Measurements from ENCODE around the gene FGFR1OP2. TPM values are rescaled to one million over a fixed set of nuclear protein-coding genes. Genes with fewer than 3 reads are reported as not detected.

Gene FGFR1OP2
- total RNA-seq: 10 to 100 TPM; 42.2 to 71.3 TPM
- 48.0 TPM for polyA plus RNA-seq (2013, experiment 1 of 2)
- 43.0 TPM for polyA plus RNA-seq (2013, experiment 2 of 2)
- long read RNA-seq, experiment 1, partial matches to known transcripts: 3 of 8 reads
- long read RNA-seq, experiment 1, other reads (novel, unspliced or antisense): 0 of 8 reads
- long read RNA-seq, experiment 2, transcript FGFR1OP2-204 (2 exons, 2,945 nt): minor isoform, 5 of 44 reads
- long read RNA-seq, experiment 2, transcript FGFR1OP2-202 (6 exons, 2,790 nt): major isoform, 25 of 44 reads
- long read RNA-seq, experiment 2, transcript FGFR1OP2-201 (7 exons, 2,924 nt): minor isoform, 11 of 44 reads
- long read RNA-seq, experiment 2, partial matches to known transcripts: 1 of 44 reads
- long read RNA-seq, experiment 2, other reads (novel, unspliced or antisense): 2 of 44 reads
- long read RNA-seq, experiment 3, transcript FGFR1OP2-202 (6 exons, 2,790 nt): major isoform, 116 of 234 reads
- long read RNA-seq, experiment 3, transcript FGFR1OP2-203 (4 exons, 865 nt): minor isoform, 7 of 234 reads
- long read RNA-seq, experiment 3, transcript FGFR1OP2-201 (7 exons, 2,924 nt): minor isoform, 92 of 234 reads
- long read RNA-seq, experiment 3, transcript FGFR1OP2-206 (5 exons, 956 nt): minor isoform, 8 of 234 reads
- long read RNA-seq, experiment 3, partial matches to known transcripts: 0 of 234 reads
- long read RNA-seq, experiment 3, other reads (novel, unspliced or antisense): 8 of 234 reads
- long read RNA-seq, experiment 4, transcript FGFR1OP2-206 (5 exons, 956 nt): minor isoform, 13 of 53 reads
- long read RNA-seq, experiment 4, transcript FGFR1OP2-201 (7 exons, 2,924 nt): minor isoform, 8 of 53 reads
- long read RNA-seq, experiment 4, transcript FGFR1OP2-202 (6 exons, 2,790 nt): major isoform, 24 of 53 reads
- long read RNA-seq, experiment 4, transcript FGFR1OP2-203 (4 exons, 865 nt): minor isoform, 8 of 53 reads
- long read RNA-seq, experiment 4, partial matches to known transcripts: 0 of 53 reads
- long read RNA-seq, experiment 4, other reads (novel, unspliced or antisense): 0 of 53 reads

- DNase-seq: peak; percentile 100
- no peak for TF ChIP-seq CTCF (conservative IDR thresholded peaks at IDR 0.05)
- H3K9me3 Mint-ChIP-seq: no peaks in the 10 kb centered on the region
- peak within 1 kb of the TSS; percentile 91 for H3K9ac ChIP-seq (ENCODE audit: extremely low read depth, low read length, poor library complexity, severe bottlenecking)
- peak within 1 kb of the TSS; percentile 96 for H3K27ac ChIP-seq (ENCODE audit: low read depth, low read length)
- peak within 1 kb of the TSS; percentile 98 for H3K4me3 ChIP-seq (ENCODE audit: low read length)
- WGBS, 2 experiments (ENCODE audit: insufficient coverage in 1 of 2, insufficient read length in 1 of 2): 0 to 2% methylated on average over 11 to 68 of the region's 69 CpGs
- H3K9me3 ChIP-seq (ENCODE audit: control insufficient read depth, low read length): no peaks in the 10 kb centered on the region
- peaks cover 3% of the 10 kb centered on the region for H3K4me1 ChIP-seq (ENCODE audit: control insufficient read depth, insufficient read depth, low read length)
- H3K27me3 ChIP-seq (ENCODE audit: control insufficient read depth, insufficient read depth, low read length, poor library complexity, severe bottlenecking): no peaks in the 10 kb centered on the region
- H3K4me3 Mint-ChIP-seq: peak within 1 kb of the TSS; percentile 86
- peak within 1 kb of the TSS; percentile 100 for H3K27ac Mint-ChIP-seq
- H3K36me3 Mint-ChIP-seq (ENCODE audit: low read depth): peaks cover 5% of the 10 kb centered on the region
- peaks cover 32% of the 10 kb centered on the region for H3K4me1 Mint-ChIP-seq
- peaks cover 4% of the 10 kb centered on the region for H3K36me3 ChIP-seq (ENCODE audit: control insufficient read depth, insufficient read depth, low read length)
- H3K27me3 Mint-ChIP-seq (ENCODE audit: insufficient read depth): no peaks in the 10 kb centered on the region
Observed at GRCh38 chr12:26937863-26938700, at the start of gene FGFR1OP2, which contains the start of gene INTS13. FGFR1OP2 (plus strand) TSS chr12:26938470; CDS start chr12:26954159, 15,689 bp downstream. INTS13 (minus strand) TSS chr12:26937981; CDS start chr12:26936803, 1,178 bp downstream.

GRCh38 chr12:26890784-26891183 lies 47.5 kb upstream of the FGFR1OP2 start:
- TF ChIP-seq CTCF (conservative IDR thresholded peaks at IDR 0.05): no peak
- no peak overlapping the region for H3K4me3 Mint-ChIP-seq
- WGBS, 2 experiments (ENCODE audit: insufficient coverage in 1 of 2, insufficient read length in 1 of 2): 91 to 93% methylated on average over 5 of the region's 5 CpGs
- Histone ChIP-seq H3K4me3 (ENCODE audit: low read length) (no peak overlapping the region), H3K9me3 (ENCODE audit: control insufficient read depth, low read length) (no peaks in the 10 kb centered on the region), H3K27me3 (ENCODE audit: control insufficient read depth, insufficient read depth, low read length, poor library complexity, severe bottlenecking) (no peaks in the 10 kb centered on the region), H3K4me1 (ENCODE audit: control insufficient read depth, insufficient read depth, low read length) (no peaks in the 10 kb centered on the region), H3K27ac (ENCODE audit: low read depth, low read length) (no peak overlapping the region), H3K36me3 (ENCODE audit: control insufficient read depth, insufficient read depth, low read length) (no peaks in the 10 kb centered on the region), H3K9ac (ENCODE audit: extremely low read depth, low read length, poor library complexity, severe bottlenecking) (no peak overlapping the region)
- no peak overlapping the region for H3K27ac Mint-ChIP-seq
- H3K36me3 Mint-ChIP-seq (ENCODE audit: low read depth): peaks cover 4% of the 10 kb centered on the region
- H3K27me3 Mint-ChIP-seq (ENCODE audit: insufficient read depth): no peaks in the 10 kb centered on the region
- H3K4me1 Mint-ChIP-seq: no peaks in the 10 kb centered on the region
- no peak for DNase-seq
- no peaks in the 10 kb centered on the region for H3K9me3 Mint-ChIP-seq

Data from endodermal cell (in vitro differentiated cells).